GM21381 (cell line): ENCODE results near the gene TEX53.

Source experiments
- ATAC-seq: cut with Tn5 transposase; IDR thresholded peaks from one replicate; pipeline ENCODE4 v1.9.1; 2021; ENCODE audit warnings: mild to moderate bottlenecking, moderate library complexity; ENCODE audit not compliant: unreplicated experiment

Gene TEX53

GRCh38 chr9:114657705-114658104, at the start of gene TEX53:
TEX53 (minus strand) TSS chr9:114657805; CDS start chr9:114657774, 31 bp downstream.
- no peak for ATAC-seq

DNA sequence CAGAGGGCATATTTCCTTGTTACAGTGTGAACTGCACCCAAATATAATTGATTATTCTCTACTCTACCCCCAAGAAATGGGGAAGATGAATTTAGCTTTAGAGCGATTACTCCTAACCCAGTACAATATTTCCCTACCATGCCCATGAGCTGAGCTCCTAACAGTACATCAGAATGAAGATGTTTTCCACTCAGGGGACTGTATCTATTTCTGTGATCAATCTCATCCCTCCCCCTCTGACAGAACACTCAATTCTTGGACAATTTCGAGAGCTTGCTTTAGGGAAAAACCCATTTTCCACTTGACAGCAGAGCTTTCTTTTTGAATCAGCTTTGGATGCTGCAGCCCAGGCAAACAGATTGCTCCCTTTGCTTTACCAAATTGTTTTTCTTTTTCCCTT, 49.1 kb upstream of the TEX53 start:
- no peak for ATAC-seq

DNA sequence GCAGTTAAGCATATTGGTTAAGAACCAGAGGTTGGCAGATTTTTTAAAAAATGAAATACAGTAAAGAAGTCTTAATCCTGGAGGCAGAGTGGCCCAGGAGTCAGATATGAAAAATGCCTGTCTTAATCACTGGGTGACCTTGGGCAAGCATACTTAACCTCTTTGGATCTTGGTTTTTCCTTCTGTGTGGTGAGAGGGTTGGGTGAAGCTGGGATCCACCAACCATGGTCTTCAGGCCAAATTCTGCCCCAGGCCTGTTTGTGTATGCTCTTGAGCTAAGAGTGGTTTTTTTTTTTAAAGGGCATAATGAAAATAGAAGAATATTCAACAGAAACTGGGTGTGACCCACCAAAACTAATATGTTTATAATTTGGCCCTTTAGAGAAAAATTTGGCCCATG, 44.4 kb upstream of the TEX53 start:
- ATAC-seq: no peak

DNA sequence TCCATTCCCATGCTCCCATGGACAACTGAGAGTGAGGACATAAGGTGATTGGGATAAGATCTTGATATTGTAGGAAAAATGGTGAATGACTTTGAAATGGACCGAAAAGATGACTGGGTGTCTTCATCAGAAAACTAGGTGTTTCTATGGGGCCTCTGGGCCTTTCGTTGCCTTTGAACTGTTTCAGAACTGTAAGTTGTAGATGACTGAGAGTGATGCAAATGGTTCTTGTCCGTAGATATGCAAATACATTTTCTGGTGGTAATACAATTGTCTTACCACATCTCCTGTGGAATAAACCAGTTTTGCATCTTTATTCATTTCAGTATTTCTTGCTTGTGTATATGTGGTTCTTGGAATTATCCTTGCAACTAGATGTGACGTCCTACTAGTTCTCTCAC, 40.3 kb upstream of the TEX53 start:
- ATAC-seq: peak; percentile 35

- ATAC-seq: peak; percentile 64
Observed at GRCh38 chr9:114696814-114697544, 39.4 kb upstream of the TEX53 start.

DNA sequence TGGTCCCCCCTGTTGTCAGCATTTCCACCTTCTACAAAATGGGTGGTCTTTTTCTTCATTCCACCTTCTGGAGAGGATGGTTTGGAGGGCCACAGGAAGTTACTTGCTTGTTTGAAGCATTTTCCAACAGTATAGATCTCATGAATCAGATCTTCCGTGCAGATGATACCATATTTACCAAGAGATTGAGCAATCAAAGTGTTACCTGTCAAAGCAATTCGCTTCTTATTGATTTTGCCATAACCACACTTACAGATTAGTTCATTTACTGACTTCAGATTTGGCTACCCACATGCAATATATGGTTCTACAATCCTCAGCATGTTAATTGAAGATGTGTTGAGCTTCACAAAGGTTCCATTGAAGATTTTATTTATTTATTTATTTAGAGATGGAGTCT, 38.3 kb upstream of the TEX53 start:
- no peak for ATAC-seq

DNA sequence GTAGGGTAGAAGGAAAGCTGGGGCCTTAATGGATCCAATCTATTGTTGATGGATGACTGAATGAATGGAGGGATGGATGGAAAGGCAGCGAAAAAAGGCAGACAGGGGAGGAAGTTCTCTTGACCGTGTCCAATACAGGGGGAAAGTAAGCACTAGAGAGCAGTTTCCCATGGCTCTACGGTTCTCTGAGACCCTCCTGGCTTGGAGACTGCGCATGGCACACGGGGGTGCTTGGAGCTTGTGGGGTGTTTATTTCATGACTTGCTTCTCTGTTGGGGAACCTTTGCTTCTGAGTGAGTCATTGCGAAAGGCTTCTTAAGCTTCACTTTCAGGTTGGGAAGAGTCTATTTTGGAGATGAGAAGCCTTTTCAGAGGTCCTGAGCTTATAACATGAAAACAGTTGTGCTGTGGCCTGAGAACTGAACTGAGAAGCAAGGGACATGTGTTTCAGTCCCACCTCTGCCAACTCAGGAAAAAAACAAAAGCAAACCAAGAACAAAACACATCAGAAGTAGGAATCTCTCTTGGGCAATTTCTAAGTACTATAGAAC, 37.2 kb upstream of the TEX53 start:
- ATAC-seq: peak; percentile 34

DNA sequence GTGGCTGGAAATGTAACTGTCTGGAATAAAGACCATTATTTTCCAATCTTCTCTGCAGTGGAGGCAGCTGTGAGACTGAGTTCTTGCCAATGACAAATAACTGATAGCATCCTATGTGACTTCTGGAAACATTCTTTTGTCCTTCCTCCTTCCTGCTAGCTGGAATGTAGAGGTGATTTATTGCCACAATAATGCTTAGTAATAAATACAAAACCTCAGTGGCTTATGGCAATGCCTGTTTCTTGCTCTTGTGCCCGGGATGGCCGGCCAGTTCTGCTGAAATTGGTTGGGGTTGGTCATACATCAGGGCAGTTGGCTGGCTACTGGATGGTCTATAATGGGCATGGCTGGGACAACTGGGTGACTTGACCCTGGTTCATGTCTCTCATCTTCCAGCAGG, 36.5 kb upstream of the TEX53 start:
- no peak for ATAC-seq

DNA sequence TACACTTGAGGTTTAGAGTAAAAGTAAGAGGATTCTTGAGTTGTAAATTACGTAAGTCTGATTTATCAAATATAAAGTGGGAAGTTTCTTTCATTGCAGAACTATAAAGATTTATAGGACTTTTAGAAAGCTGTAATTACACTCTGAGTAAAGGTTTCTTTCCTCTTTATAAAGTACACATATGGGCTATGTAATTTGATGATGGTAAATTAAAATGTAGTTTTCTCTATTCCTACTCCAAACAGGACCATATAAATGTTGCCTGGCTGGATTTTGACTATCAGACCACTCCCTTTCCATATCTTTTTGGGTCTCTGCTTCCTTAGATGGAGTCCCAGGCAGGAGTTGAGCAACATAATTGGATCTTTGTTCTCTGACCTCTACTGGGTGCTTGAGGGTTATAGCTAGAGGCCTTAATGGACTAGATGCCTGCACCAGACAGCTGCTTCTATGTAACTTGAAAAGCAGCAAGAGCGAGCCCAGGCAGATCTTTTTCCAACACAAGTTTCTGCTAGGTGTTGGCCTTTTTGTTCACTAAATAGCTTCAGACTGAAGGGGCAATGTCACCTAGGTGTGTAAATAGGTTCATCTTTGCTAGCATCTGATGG, 35.7 kb upstream of the TEX53 start:
- ATAC-seq: no peak

GRCh38 chr9:114691956-114692295, 34.3 kb upstream of the TEX53 start:
- no peak for ATAC-seq

DNA sequence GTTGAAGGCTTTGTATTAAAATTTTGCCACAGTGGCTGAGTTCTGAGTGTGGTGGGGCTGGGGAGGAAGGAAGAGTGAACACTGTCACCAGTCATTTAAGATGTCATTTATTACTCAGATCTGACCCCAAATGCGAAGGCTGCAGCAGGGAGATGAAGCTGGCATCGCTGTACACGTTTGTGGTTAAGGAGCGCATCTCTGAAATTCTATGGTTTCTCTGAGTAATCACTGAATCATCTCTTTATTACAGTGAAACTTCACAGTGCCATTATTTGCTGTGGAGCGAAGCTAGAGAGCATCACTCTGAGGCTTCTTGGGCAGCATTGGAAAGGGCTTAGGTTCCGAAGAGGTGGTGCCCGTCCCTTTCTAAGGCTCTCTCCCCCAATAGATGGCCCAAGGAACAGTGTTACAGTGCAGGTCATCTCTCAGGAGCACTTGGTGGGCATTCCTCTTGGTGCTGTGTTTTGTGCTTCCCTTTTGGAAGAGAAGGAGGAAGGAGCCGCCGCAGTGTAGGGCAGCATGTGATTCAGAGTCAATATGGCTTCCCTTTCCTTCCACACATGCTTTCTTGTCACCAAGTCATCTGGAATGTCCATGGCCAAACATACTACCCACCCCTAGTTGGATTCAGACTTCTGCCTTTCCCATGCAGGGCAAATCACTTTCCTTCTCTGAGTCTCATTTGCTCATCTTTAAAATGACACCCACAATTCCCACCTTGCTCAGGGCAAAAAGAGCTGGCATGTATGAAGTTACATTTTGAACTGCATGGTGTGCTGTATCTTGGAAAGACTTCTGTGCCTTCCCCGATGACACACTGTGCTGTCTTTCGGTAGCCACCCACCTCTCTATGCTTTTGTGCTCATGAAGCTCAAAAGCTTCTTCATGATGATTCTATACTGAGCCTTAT, 33.7 kb upstream of the TEX53 start:
- ATAC-seq: peak; percentile 57

GRCh38 chr9:114690308-114690707, 32.7 kb upstream of the TEX53 start:
- ATAC-seq: no peak

GRCh38 chr9:114689813-114690212, 32.2 kb upstream of the TEX53 start:
- ATAC-seq: no peak

DNA sequence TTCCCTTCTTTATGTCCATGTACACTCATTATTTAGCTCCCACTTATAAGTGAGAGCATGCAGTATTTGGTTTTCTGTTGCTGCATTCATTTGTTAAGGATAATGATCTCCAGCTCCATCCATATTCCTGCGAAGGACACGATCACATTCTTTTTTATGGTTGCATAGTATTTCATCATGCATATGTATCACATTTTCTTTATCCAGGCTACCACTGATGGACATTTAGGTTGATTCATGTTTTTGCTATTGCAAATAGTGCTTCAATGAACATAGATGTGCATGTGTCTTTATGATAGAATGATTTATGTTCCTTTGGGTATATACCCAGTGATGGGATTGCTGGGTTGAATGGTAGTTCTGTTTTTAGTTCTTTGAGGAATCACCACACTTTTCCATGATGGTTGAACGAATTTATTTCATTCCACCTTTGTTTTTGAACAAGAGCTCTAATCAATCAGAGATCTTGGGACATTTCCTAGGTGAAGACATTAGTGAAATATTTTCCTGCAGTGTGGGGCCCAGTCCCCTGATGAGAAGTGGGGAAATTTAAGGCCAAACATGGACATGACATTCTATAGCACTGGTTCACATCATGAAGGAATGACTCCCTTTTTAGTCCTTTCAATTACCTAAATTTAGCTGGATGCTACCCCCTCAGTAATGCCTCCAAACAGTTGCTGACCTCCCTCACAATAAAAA, 31.5 kb upstream of the TEX53 start:
- ATAC-seq: no peak

- ATAC-seq: no peak
Observed at GRCh38 chr9:114688379-114688778, 30.8 kb upstream of the TEX53 start.

DNA sequence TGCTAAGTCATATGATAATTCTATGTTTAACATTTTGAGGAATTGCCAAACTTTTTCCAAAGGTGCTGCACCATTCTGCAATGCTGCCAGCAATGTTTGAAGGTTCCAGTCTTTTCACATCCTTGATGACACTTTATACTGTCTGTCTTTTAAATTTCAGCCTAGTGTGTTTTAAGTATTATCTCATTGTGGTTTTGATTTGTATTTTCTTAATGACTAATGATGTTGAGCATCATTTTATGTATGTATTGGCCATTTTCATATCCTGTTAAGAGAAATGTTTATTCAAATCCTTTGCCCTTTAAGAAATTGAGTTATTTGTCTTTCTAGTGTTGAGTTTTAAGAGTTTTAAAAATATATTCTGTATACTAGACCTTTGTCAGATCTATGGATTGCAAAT, 29.4 kb upstream of the TEX53 start:
- ATAC-seq: no peak

- no peak for ATAC-seq
Observed at GRCh38 chr9:114685951-114686350, 28.3 kb upstream of the TEX53 start.

DNA sequence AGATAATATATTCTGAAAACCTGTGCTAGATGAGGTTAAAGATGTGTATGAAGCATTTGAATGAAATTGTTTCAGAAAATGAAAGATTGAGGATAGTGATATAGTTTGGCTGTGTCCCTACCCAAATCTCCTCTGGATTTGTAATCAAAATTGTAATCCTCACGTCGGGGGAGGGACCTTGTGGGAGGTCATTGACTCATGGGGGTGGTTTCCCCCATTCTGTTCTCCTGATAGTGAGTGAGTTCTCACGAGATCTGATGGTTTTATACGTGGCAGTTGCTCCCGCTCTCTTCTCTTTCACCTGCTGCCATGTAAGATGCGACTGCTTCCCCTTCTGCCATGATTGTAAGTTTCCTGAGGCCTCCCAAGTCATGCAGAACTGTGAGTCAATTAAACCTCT, 26.4 kb upstream of the TEX53 start:
- ATAC-seq: no peak

DNA sequence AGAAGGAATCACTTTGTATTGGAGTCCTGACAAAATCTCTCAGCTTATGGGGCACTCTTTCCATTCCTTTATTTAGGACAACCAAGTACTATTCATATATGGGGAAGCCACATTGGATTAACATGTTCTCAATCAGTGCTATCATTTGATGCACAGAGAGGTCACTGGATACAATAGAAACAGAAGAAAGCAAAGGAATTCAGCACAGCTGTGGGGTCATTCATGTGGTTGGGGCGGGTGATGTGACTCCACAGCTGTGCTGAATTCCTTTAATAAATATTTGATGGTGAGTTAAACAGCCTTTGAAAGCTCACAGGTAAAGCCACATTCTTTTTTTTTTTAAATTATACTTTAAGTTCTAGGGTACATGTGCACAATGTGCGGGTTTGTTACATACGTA, 25.2 kb upstream of the TEX53 start:
- no peak for ATAC-seq

DNA sequence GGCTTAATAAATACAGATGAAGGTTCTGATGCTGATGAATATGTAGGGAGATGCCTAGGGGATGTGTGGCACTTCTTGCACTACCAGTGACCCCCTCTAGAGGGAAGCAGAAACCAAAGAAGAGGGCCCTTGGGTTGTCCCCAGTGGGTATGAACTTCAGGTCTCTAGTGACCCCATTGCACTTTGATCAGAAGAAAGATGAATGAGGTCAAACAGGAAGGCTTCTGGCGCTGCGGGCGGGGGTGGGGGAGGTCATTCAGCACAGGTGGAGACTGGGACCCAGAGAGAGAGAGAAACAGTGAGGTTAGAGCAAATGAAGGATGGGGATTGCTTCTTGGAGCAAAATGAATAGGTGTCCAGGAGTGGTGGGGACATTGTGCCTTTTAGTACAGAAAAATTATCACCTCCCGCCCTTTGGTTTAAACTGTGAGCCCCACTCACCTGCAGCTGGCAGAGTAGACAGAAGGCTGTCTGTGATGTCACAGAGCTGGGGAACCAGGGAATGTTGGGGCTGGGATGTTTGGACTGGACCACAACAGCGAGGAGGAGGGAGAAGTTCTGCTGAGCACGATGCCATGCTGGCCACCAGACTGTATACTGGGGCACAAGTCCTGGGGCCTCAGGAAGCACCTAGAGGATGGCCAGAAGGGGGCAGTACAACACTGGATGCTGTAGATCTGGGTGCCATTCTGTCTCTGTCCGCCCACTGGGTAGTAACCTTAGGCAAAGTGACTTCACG, 24.2 kb upstream of the TEX53 start, which contains the start of gene TEX48:
Gene TEX48 (minus strand): TSS at position 599 of the 739 bp plus-strand sequence. CDS start 10,469 bp downstream, outside the sequence.
- peak; percentile 77 for ATAC-seq
